ENCODE measurements around the gene KCNH1. TPM values are rescaled to one million over a fixed set of nuclear protein-coding genes. Genes with fewer than 3 reads are reported as not detected.

Gene KCNH1
- total RNA-seq, 1 experiment from 2014 or later: not detected

DNA sequence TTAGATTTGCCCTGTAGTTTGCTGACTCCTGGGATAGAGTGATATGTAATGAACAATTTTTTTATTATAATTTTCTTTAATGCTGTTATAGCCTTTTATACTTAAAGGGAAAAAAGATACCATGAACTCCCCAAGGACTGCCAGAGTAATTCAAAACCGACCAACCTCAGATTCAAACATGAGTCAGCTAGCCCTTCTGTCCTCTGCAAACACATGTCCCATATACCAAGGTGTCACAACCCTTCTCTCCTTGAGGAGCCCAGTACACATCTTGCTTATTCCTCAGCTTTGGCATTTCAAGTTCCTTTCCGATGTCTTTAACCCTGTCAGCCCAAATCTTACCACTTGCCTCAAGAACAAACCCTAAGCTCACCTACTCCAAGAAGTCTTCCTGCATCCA is 184.9 kb downstream of the KCNH1 start:
- DNase-seq (ENCODE audit: low read depth, low spot score) (no peak), ATAC-seq (no peak)
- H3K27ac ChIP-seq (ENCODE audit: low read depth, low read length): no peak overlapping the region
- no peak overlapping the region for H3K4me3 ChIP-seq (replicated peaks in 1 of 2; ENCODE audit: low read depth in 1 of 2, low read length in 2 of 2)
- H3K27me3 ChIP-seq (ENCODE audit: insufficient read depth, low read length): peaks cover 19% of the 10 kb centered on the region; the same call in 1 of the 2 replicates
- RAD21 ChIA-PET (ENCODE audit: low non-redundant PET in 1 of 2, low total read pairs in 2 of 2, uncharacterized antibody in 2 of 2, unreplicated experiment in 2 of 2): no interaction called here
- POLR2A ChIA-PET: no interaction called here
- BruUV-seq (replicated peaks): no TSS peak
- H3K4me2 ChIP-seq (ENCODE audit: low read length): no peak overlapping the region
- H3K36me3 ChIP-seq (ENCODE audit: control insufficient read depth in 1 of 2, insufficient read depth in 2 of 2, low read length in 2 of 2): no peaks in the 10 kb centered on the region
- no peak overlapping the region for H2AFZ ChIP-seq (ENCODE audit: low read depth, low read length, poor library complexity, severe bottlenecking)
- no peaks in the 10 kb centered on the region for H3K9me2 ChIP-seq (ENCODE audit: insufficient read depth)
- CTCF ChIA-PET: interaction anchor here (1.1 to 2.0 kb wide), 3 partner anchors 22 to 501 kb away, joined by 3 to 4 read pairs (median 3); no protein-coding TSS in a partner anchor
- H4K20me1 ChIP-seq (ENCODE audit: insufficient read depth): no peaks in the 10 kb centered on the region
- H3K79me2 ChIP-seq (ENCODE audit: insufficient read depth, low read length): no peaks in the 10 kb centered on the region
- H3K4me1 ChIP-seq (ENCODE audit: control insufficient read depth in 1 of 2, insufficient read depth in 2 of 2, low read length in 2 of 2): no peaks in the 10 kb centered on the region
- intact Hi-C loops (cut with micrococcal nuclease): no loop called here
- TF ChIP-seq SRF (IDR thresholded peaks at IDR 0.05; ENCODE audit: low read depth) (no peak), CEBPB (IDR thresholded peaks at IDR 0.05; ENCODE audit: low read depth) (no peak), FOSL1 (IDR thresholded peaks at IDR 0.05; ENCODE audit: low read depth) (no peak), REST (IDR thresholded peaks at IDR 0.05; ENCODE audit: low read depth) (no peak), EGR1 (IDR thresholded peaks at IDR 0.05; ENCODE audit: low read depth) (no peak), ZBTB33 (IDR thresholded peaks at IDR 0.05; ENCODE audit: extremely low read depth, insufficient replicate concordance, low read length) (no peak), ATF3 (IDR thresholded peaks at IDR 0.05) (no peak), MAX (IDR thresholded peaks at IDR 0.05) (no peak), CBX3 (IDR thresholded peaks at IDR 0.05; ENCODE audit: low read depth) (no peak)
- TF ChIP-seq, protein P1, sequence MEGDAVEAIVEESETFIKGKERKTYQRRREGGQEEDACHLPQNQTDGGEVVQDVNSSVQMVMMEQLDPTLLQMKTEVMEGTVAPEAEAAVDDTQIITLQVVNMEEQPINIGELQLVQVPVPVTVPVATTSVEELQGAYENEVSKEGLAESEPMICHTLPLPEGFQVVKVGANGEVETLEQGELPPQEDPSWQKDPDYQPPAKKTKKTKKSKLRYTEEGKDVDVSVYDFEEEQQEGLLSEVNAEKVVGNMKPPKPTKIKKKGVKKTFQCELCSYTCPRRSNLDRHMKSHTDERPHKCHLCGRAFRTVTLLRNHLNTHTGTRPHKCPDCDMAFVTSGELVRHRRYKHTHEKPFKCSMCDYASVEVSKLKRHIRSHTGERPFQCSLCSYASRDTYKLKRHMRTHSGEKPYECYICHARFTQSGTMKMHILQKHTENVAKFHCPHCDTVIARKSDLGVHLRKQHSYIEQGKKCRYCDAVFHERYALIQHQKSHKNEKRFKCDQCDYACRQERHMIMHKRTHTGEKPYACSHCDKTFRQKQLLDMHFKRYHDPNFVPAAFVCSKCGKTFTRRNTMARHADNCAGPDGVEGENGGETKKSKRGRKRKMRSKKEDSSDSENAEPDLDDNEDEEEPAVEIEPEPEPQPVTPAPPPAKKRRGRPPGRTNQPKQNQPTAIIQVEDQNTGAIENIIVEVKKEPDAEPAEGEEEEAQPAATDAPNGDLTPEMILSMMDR (IDR thresholded peaks at IDR 0.05 in 2 of 3, conservative IDR thresholded peaks at IDR 0.05 in 1 of 3; ENCODE audit: borderline replicate concordance in 1 of 3, insufficient read depth in 1 of 3, low read depth in 2 of 3, low read length in 2 of 3): no peak
- no peak overlapping the region for H3K9ac ChIP-seq (ENCODE audit: low read length)
- no peaks in the 10 kb centered on the region for H3K9me3 ChIP-seq (ENCODE audit: control insufficient read depth in 1 of 2, insufficient read depth in 1 of 2, low read depth in 1 of 2, low read length in 2 of 2)

Data from HCT116 (cell line).